Sigmoid colon (tissue), 7 donors: ENCODE results near the gene APRT. TPM values are rescaled to one million over a fixed set of nuclear protein-coding genes. Genes with fewer than 3 reads are reported as not detected.

Experiments used
- DNase-seq: peaks from one replicate; pipeline ENCODE4 v3.0.0-alpha.2; 2019
- H3K27ac ChIP-seq, 4 donors: fragments of 200-600 bp; sonication (generic); one replicate each; pipeline ENCODE4 v1.5.1; 2016 to 2019; ENCODE audit warnings: mild to moderate bottlenecking in 1 of 4
- H3K27me3 ChIP-seq, 3 donors: fragments of 200-600 bp; sonication (generic); one replicate each; pipeline ENCODE4 v1.5.1; 2019; ENCODE audit warnings: mild to moderate bottlenecking in 1 of 3
- H3K36me3 ChIP-seq, 4 donors: fragments of 200-600 bp; sonication (generic); one replicate each; pipeline ENCODE4 v1.5.1; 2016 to 2019
- H3K4me1 ChIP-seq, 4 donors: fragments of 200-600 bp; sonication (generic); one replicate each; pipeline ENCODE4 v1.5.1; 2017 to 2019
- H3K4me3 ChIP-seq, 4 donors: fragments of 200-600 bp; sonication (generic); one replicate each; pipeline ENCODE4 v1.5.1; 2017 to 2019; ENCODE audit warnings: mild to moderate bottlenecking in 2 of 4, moderate library complexity in 1 of 4
- H3K9me3 ChIP-seq, 4 donors: fragments of 200-600 bp in 3 of 4; sonication (generic) in 3 of 4; one replicate each; pipeline versions ENCODE4 v1.5.1 to v1.6.1; 2013 to 2019
- CTCF ChIP-seq, 4 experiments: fragments of 450-650 bp in 3 of 4; fragments of 200-600 bp in 1 of 4; IDR thresholded peaks; one replicate each; pipeline ENCODE4 v1.5.1; 2016 to 2019; ENCODE audit warnings: antibody characterized with exemption in 4 of 4, mild to moderate bottlenecking in 3 of 4, moderate library complexity in 2 of 4
- EP300 ChIP-seq, 4 donors: sonication (generic); formaldehyde crosslinking; IDR thresholded peaks; one replicate each; pipeline ENCODE4 v1.6.1; 2017; ENCODE audit warnings: antibody characterized with exemption in 4 of 4
- POLR2A ChIP-seq, 2 donors: fragments of 450-650 bp; IDR thresholded peaks; one replicate each; pipeline ENCODE4 v1.6.1; 2016; ENCODE audit warnings: antibody characterized with exemption in 2 of 2, mild to moderate bottlenecking in 2 of 2, moderate library complexity in 2 of 2
- POLR2AphosphoS5 ChIP-seq, 4 donors: sonication (generic); formaldehyde crosslinking; IDR thresholded peaks; one replicate each; pipeline ENCODE4 v1.6.1; 2017; ENCODE audit warnings: antibody characterized with exemption in 4 of 4
- WGBS, 2 donors: extraction: QIAGEN DNeasy Blood & Tissue Kit; methylation state at CpG; one replicate each; pipeline ENCODE4 v1.1.7; 2013; 5-methylcytosine and 5-hydroxymethylcytosine counted together
- intact Hi-C: fragments of 100-400 bp; cut with DNase I; formaldehyde crosslinking; loops from one replicate; pipeline ENCODE4 v1.15.1; 2023
- polyA plus RNA-seq, 3 donors: library from polyadenylated mRNA; stranded (reverse); fragments of 200-250 nt; gene quantifications; one replicate each; pipeline ENCODE4 v1.2.3, GENCODE V29; 2013
- total RNA-seq, 4 donors: library from RNA; depleted of rRNA; stranded (reverse); fragments of >200 nt; gene quantifications; one replicate each; pipeline ENCODE4 v1.1.0, GENCODE V29; 2016
- donor health status: healthy with polysubstance abuse.
- donor health status: Bipolar disorder and iron deficiency.
- donor health status: healthy.

APRT gene
- total and polyA plus RNA-seq, 7 donors: 56.6 to 329 (median 78.3) TPM

GRCh38 chr16:88830258-88830657 lies 18.5 kb upstream of the APRT start:
- DNase-seq: peak; percentile 89
- TF ChIP-seq CTCF (IDR thresholded peaks at IDR 0.05): no peak
- peak in 1 of 4 donors; percentile 41 for TF ChIP-seq EP300 (IDR thresholded peaks at IDR 0.05)
- peak; percentile 44 to 81 (median 60) for TF ChIP-seq POLR2AphosphoS5 (IDR thresholded peaks at IDR 0.05)
- TF ChIP-seq POLR2A (IDR thresholded peaks at IDR 0.05): no peak
- Histone ChIP-seq H3K36me3 (peaks cover 0 to 46% (median 5%) of the 10 kb centered on the region in 4 donors), H3K4me1 (no peaks in the 10 kb centered on the region), H3K27me3 (no peaks in the 10 kb centered on the region), H3K27ac (peak overlapping the region in 2 of 4 donors; percentile 5 to 57), H3K9me3 (no peaks in the 10 kb centered on the region), H3K4me3 (no peak overlapping the region)
- intact Hi-C loops: no loop called here
- WGBS, 2 donors: 77 to 81% methylated on average over 11 of the region's 11 CpGs

- H3K27me3 ChIP-seq: no peaks in the 10 kb centered on the region
- no peaks in the 10 kb centered on the region for H3K9me3 ChIP-seq
- TF ChIP-seq EP300 (IDR thresholded peaks at IDR 0.05) (no peak), POLR2AphosphoS5 (IDR thresholded peaks at IDR 0.05) (no peak), POLR2A (IDR thresholded peaks at IDR 0.05) (no peak), CTCF (IDR thresholded peaks at IDR 0.05) (no peak)
- peaks cover 0 to 51% (median 7%) of the 10 kb centered on the region in 4 donors for H3K36me3 ChIP-seq
- intact Hi-C loops: no loop called here
- H3K4me3 ChIP-seq: no peak overlapping the region
- DNase-seq: no peak
- H3K27ac ChIP-seq: no peak overlapping the region
- no peaks in the 10 kb centered on the region for H3K4me1 ChIP-seq
- 90 to 93% methylated on average over 24 of the region's 24 CpGs for WGBS, 2 donors
Measured at GRCh38 chr16:88828711-88829110, 17.0 kb upstream of the APRT start.

GRCh38 chr16:88827727-88828126 lies 16.0 kb upstream of the APRT start:
- Histone ChIP-seq H3K36me3 (peaks cover 0 to 56% (median 7%) of the 10 kb centered on the region in 4 donors), H3K27me3 (no peaks in the 10 kb centered on the region), H3K9me3 (no peaks in the 10 kb centered on the region), H3K4me3 (no peak overlapping the region), H3K27ac (no peak overlapping the region), H3K4me1 (no peaks in the 10 kb centered on the region)
- WGBS, 2 donors: 95% methylated on average over 21 of the region's 21 CpGs
- no peak for TF ChIP-seq CTCF (IDR thresholded peaks at IDR 0.05)
- TF ChIP-seq EP300 (IDR thresholded peaks at IDR 0.05): no peak
- TF ChIP-seq POLR2AphosphoS5 (IDR thresholded peaks at IDR 0.05): no peak
- no peak for TF ChIP-seq POLR2A (IDR thresholded peaks at IDR 0.05)
- DNase-seq: no peak
- intact Hi-C loops: no loop called here

GRCh38 chr16:88826070-88826840 lies 14.5 kb upstream of the APRT start:
- Histone ChIP-seq H3K4me3 (no peak overlapping the region), H3K4me1 (no peaks in the 10 kb centered on the region), H3K9me3 (no peaks in the 10 kb centered on the region), H3K27ac (no peak overlapping the region), H3K36me3 (peaks cover 6 to 71% (median 14%) of the 10 kb centered on the region in 4 donors), H3K27me3 (no peaks in the 10 kb centered on the region)
- WGBS, 2 donors: 56 to 85% methylated on average over 26 of the region's 26 CpGs
- TF ChIP-seq POLR2A (IDR thresholded peaks at IDR 0.05) (no peak), CTCF (IDR thresholded peaks at IDR 0.05) (no peak), POLR2AphosphoS5 (IDR thresholded peaks at IDR 0.05) (no peak), EP300 (IDR thresholded peaks at IDR 0.05) (no peak)
- no peak for DNase-seq
- intact Hi-C loops: no loop called here
